OCI-LY7 (cell line): ENCODE data around the gene VWA2. TPM values are rescaled to one million over a fixed set of nuclear protein-coding genes. Genes with fewer than 3 reads are reported as not detected.

Source experiments
- BruUV-seq: library from RNA; stranded (reverse); fragments of 400-500 nt; replicated peaks from 2 replicates; lab custom pipeline; 2021; lab: Mats Ljungman, UMichigan
- CTCF ChIA-PET: fragments of 300-600 bp; sonication (Branson Sonifier 250); formaldehyde crosslinking; loops from one replicate; lab custom pipeline; 2022; ENCODE audit warnings: antibody characterized with exemption; ENCODE audit not compliant: unreplicated experiment; lab: Charles Lee
- POLR2A ChIA-PET: fragments of 300-600 bp; sonication (Branson Sonifier 250); formaldehyde crosslinking; loops from one replicate; lab custom pipeline; 2022; ENCODE audit warnings: antibody characterized with exemption; lab: Charles Lee
- DNase-seq: peaks from one replicate; pipeline ENCODE4 v3.0.0-alpha.2; 2015; ENCODE audit warnings: low spot score
- H2AFZ ChIP-seq: fragments of 200-600 bp; sonication (generic), shearing (Covaris generic); 2 replicates; pipeline ENCODE4 v1.6.1; 2014; ENCODE audit warnings: mild to moderate bottlenecking, antibody characterized with exemption, low read length, moderate library complexity
- H3K27ac ChIP-seq: fragments of 200-600 bp; sonication (generic); 2 replicates; pipeline ENCODE4 v1.5.1; 2014; ENCODE audit warnings: mixed run types, low read depth, mild to moderate bottlenecking, moderate library complexity, low read length, inconsistent platforms; ENCODE audit not compliant: poor library complexity, severe bottlenecking
- H3K36me3 ChIP-seq: fragments of 200-600 bp; sonication (generic); 2 replicates; pipeline ENCODE4 v1.6.1; 2014; ENCODE audit warnings: mild to moderate bottlenecking, antibody characterized with exemption, low read length, moderate library complexity, mixed read lengths; ENCODE audit not compliant: insufficient read depth
- H3K4me1 ChIP-seq: fragments of 200-600 bp; sonication (generic); 2 replicates; pipeline ENCODE4 v1.5.1; 2014; ENCODE audit warnings: mild to moderate bottlenecking, low read length; ENCODE audit not compliant: insufficient read depth, poor library complexity, severe bottlenecking
- H3K4me2 ChIP-seq: fragments of 200-600 bp; sonication (generic); 2 replicates; pipeline ENCODE4 v1.6.1; 2014; ENCODE audit warnings: mild to moderate bottlenecking, low read length
- H3K4me3 ChIP-seq: fragments of 200-600 bp; sonication (generic); 2 replicates; pipeline ENCODE4 v1.5.1; 2014; ENCODE audit warnings: mild to moderate bottlenecking, low read depth, low read length; ENCODE audit not compliant: poor library complexity, severe bottlenecking
- H3K79me2 ChIP-seq: fragments of 200-600 bp; sonication (generic); 2 replicates; pipeline ENCODE4 v1.6.1; 2016; ENCODE audit warnings: low read depth, mild to moderate bottlenecking, low read length, moderate library complexity, mixed read lengths; ENCODE audit not compliant: insufficient read depth
- H3K9me2 ChIP-seq: fragments of 200-600 bp; sonication (generic); 2 replicates; pipeline ENCODE4 v1.6.1; 2016; ENCODE audit warnings: mild to moderate bottlenecking, low read length, mixed read lengths; ENCODE audit not compliant: insufficient read depth
- H3K9me3 ChIP-seq: fragments of 200-600 bp; sonication (generic); 2 replicates; pipeline ENCODE4 v1.6.1; 2014; ENCODE audit warnings: mild to moderate bottlenecking, mixed run types, low read length, mixed read lengths
- H4K20me1 ChIP-seq: fragments of 200-600 bp; sonication (generic); 2 replicates; pipeline ENCODE4 v1.6.1; 2014; ENCODE audit warnings: mild to moderate bottlenecking, antibody characterized with exemption, low read length, moderate library complexity, mixed read lengths; ENCODE audit not compliant: insufficient read depth
- CTCF ChIP-seq: fragments of 200-600 bp; sonication (generic); conservative IDR thresholded peaks from 2 replicates; pipeline ENCODE4 v1.5.1; 2014; ENCODE audit warnings: mild to moderate bottlenecking, antibody characterized with exemption, low read length, moderate library complexity, mixed read lengths
- EZH2phosphoT487 ChIP-seq: fragments of 200-600 bp; sonication (generic); IDR thresholded peaks from 2 replicates; pipeline ENCODE4 v1.6.1; 2018; ENCODE audit warnings: low read depth, borderline replicate concordance, mild to moderate bottlenecking, mixed run types, antibody characterized with exemption, low read length, moderate library complexity, mixed read lengths
- intact Hi-C: fragments of 100-400 bp; cut with micrococcal nuclease; formaldehyde crosslinking; loops from one replicate; pipeline ENCODE4 v1.10.0; 2022; ENCODE audit not compliant: unreplicated experiment
- total RNA-seq, 2 experiments: library from RNA; depleted of rRNA in 1 of 2; stranded (reverse); fragments of >200 nt in 1 of 2; shearing (Covaris generic) in 1 of 2; gene quantifications; 2 replicates each; pipeline ENCODE4 v1.2.3, GENCODE V29; 2014 to 2022

The VWA2 gene
- total RNA-seq, 2 experiments from 2014 or later: not detected

GRCh38 chr10:114283091-114283490 lies 44.0 kb downstream of the VWA2 start:
- no peaks in the 10 kb centered on the region for H3K36me3 ChIP-seq
- CTCF ChIA-PET: no interaction called here
- H4K20me1 ChIP-seq: no peaks in the 10 kb centered on the region
- no peak overlapping the region for H3K27ac ChIP-seq
- no peak for DNase-seq
- POLR2A ChIA-PET: interaction anchor here (0.6 kb wide), 1 partner anchor 1721 kb away, joined by 3 read pairs; no protein-coding TSS in a partner anchor
- H3K4me2 ChIP-seq: no peak overlapping the region
- no peak overlapping the region for H3K4me3 ChIP-seq
- no peaks in the 10 kb centered on the region for H3K9me2 ChIP-seq
- TF ChIP-seq CTCF (no peak), EZH2phosphoT487 (no peak)
- intact Hi-C loops: no loop called here
- H3K9me3 ChIP-seq: no peaks in the 10 kb centered on the region
- no TSS peak for BruUV-seq
- H2AFZ ChIP-seq: no peak overlapping the region
- H3K4me1 ChIP-seq: no peaks in the 10 kb centered on the region
- no peaks in the 10 kb centered on the region for H3K79me2 ChIP-seq

- intact Hi-C loops: no loop called here
- ChIA-PET POLR2A (interaction anchor here (0.6 to 0.7 kb wide), 2 partner anchors 859 to 1721 kb away, joined by 3 read pairs; no protein-coding TSS in a partner anchor), CTCF (no interaction called here)
- Histone ChIP-seq H3K4me1 (no peaks in the 10 kb centered on the region), H3K9me2 (no peaks in the 10 kb centered on the region), H3K36me3 (no peaks in the 10 kb centered on the region), H2AFZ (no peak overlapping the region), H3K27ac (no peak overlapping the region), H4K20me1 (no peaks in the 10 kb centered on the region), H3K4me3 (no peak overlapping the region), H3K79me2 (no peaks in the 10 kb centered on the region), H3K4me2 (no peak overlapping the region), H3K9me3 (no peaks in the 10 kb centered on the region)
- DNase-seq: no peak
- BruUV-seq: no TSS peak
- TF ChIP-seq CTCF (no peak), EZH2phosphoT487 (no peak)
These were observed 44.6 kb downstream of the VWA2 start for GRCh38 chr10:114283535-114284234.
